NCI-H2196 treated with DMSO at 0.1 percent for 48 hours (cell line): Measurements from ENCODE around the gene AKAP6.

Experiments used
- DNase-seq: peaks from one replicate; lab custom pipeline; 2025; ENCODE audit not compliant: unreplicated experiment; lab: John Stamatoyannopoulos, UW

The AKAP6 gene

GRCh38 chr14:32611752-32612151 is 282.7 kb downstream of the AKAP6 start:
- no peak for DNase-seq

- no peak for DNase-seq
These were observed 289.9 kb downstream of the AKAP6 start for GRCh38 chr14:32618991-32619390.

GRCh38 chr14:32620303-32620702 is 291.2 kb downstream of the AKAP6 start:
- no peak for DNase-seq

GRCh38 chr14:32620724-32621123 is 291.6 kb downstream of the AKAP6 start:
- DNase-seq, result no peak

GRCh38 chr14:32621585-32621984 is 292.5 kb downstream of the AKAP6 start:
- no peak for DNase-seq

- DNase-seq, result no peak
These were observed 293.6 kb downstream of the AKAP6 start for GRCh38 chr14:32622742-32623141.

- DNase-seq, result no peak
These were observed 294.4 kb downstream of the AKAP6 start for GRCh38 chr14:32623300-32624093.

- DNase-seq, result no peak
These were observed 296.1 kb downstream of the AKAP6 start for GRCh38 chr14:32625211-32625610.

GRCh38 chr14:32627545-32628298 is 298.6 kb downstream of the AKAP6 start:
- no peak for DNase-seq

- no peak for DNase-seq
These were observed 300.1 kb downstream of the AKAP6 start for GRCh38 chr14:32629236-32629635.

GRCh38 chr14:32630701-32631100 is 301.6 kb downstream of the AKAP6 start:
- no peak for DNase-seq

- no peak for DNase-seq
These were observed 304.2 kb downstream of the AKAP6 start for GRCh38 chr14:32633224-32633859.

GRCh38 chr14:32633930-32634329 is 304.8 kb downstream of the AKAP6 start:
- no peak for DNase-seq

- DNase-seq, result no peak
These were observed 306.1 kb downstream of the AKAP6 start for GRCh38 chr14:32635061-32635719.

- DNase-seq, result no peak
These were observed 308.5 kb downstream of the AKAP6 start for GRCh38 chr14:32637582-32637981.

- DNase-seq, result no peak
These were observed 310.1 kb downstream of the AKAP6 start for GRCh38 chr14:32639208-32639607.

GRCh38 chr14:32645551-32645950 is 316.5 kb downstream of the AKAP6 start:
- DNase-seq, result no peak

- no peak for DNase-seq
These were observed 319.3 kb downstream of the AKAP6 start for GRCh38 chr14:32648434-32648833.

GRCh38 chr14:32650030-32650429 is 320.9 kb downstream of the AKAP6 start:
- DNase-seq, result no peak

GRCh38 chr14:32650665-32651064 is 321.6 kb downstream of the AKAP6 start:
- no peak for DNase-seq

- no peak for DNase-seq
These were observed 325.0 kb downstream of the AKAP6 start for GRCh38 chr14:32654106-32654505.
